ENCODE data around the gene PMEPA1.

Gene PMEPA1

DNA sequence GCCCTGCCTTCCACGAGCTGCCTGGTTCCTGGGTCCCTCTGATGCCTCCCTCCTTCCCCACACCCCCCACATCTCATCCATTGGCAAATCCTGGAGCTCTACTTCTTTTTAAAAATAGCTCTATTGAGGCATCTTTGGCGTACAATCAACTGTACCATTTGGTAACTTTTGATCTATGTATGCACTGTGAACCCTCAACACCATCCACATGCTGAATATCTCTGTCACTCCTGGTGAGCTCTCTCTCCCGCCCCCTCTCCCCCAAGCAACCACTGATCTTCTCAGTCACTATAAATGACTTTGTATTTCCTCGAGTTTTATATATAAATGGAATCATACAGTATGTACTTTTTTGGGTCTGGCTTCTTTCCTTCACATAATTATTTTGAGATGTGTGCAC, 22.4 kb upstream of the PMEPA1 start:
- no peak for TF ChIP-seq CTCF (conservative IDR thresholded peaks at IDR 0.05; ENCODE audit: low read depth)
- ChIA-PET POLR2A (ENCODE audit: low non-redundant PET) (no interaction called here), CTCF (no interaction called here)
- H3K27ac ChIP-seq: no peak overlapping the region
- no peak for DNase-seq (ENCODE audit: low spot score)

DNA sequence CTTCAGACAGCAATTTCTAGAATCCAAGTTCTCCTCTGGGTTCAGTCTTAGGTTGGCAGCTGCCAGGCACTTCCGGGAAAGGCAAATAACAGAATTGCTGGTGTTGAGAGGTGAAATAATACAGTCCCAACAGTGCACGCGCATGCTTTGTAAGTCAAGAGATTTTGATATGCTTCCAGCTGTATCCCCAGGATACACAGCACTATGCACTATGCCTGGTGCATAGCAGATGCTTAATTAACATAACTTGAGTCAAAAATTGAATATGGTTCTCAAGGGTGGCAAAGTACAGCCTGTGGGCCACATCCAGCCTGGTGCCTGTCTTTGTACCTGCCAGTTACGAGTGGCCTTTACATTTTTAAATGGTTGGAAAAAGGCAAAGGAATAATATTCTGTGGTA, 18.9 kb upstream of the PMEPA1 start:
- TF ChIP-seq CTCF (conservative IDR thresholded peaks at IDR 0.05; ENCODE audit: low read depth): no peak
- ChIA-PET CTCF (no interaction called here), POLR2A (ENCODE audit: low non-redundant PET) (no interaction called here)
- no peak for DNase-seq (ENCODE audit: low spot score)
- no peak overlapping the region for H3K27ac ChIP-seq

DNA sequence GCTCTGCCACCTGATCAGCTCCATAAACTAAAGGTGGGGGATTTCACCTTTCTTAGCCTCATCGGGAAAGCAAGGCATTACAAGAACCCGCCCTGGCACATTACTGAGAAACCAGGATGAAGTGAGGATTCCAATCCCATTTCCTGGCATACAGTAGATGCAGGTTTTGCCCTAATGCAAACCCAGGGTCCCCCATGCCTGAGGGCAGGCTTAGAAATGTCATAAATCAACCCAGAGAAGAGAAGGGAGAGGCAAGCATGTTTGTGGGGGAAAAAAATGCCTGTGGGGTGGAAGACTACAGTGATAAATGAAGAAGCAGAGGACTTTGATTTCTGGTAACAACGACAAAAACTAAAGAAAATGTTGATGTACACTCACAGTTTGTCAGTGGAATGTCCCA, 18.0 kb upstream of the PMEPA1 start:
- ChIA-PET POLR2A (ENCODE audit: low non-redundant PET) (no interaction called here), CTCF (interaction anchor here (0.6 kb wide), 1 partner anchor 1149 kb away, joined by 4 read pairs; no protein-coding TSS in a partner anchor)
- TF ChIP-seq CTCF (conservative IDR thresholded peaks at IDR 0.05; ENCODE audit: low read depth): no peak
- no peak for DNase-seq (ENCODE audit: low spot score)
- H3K27ac ChIP-seq: no peak overlapping the region

DNA sequence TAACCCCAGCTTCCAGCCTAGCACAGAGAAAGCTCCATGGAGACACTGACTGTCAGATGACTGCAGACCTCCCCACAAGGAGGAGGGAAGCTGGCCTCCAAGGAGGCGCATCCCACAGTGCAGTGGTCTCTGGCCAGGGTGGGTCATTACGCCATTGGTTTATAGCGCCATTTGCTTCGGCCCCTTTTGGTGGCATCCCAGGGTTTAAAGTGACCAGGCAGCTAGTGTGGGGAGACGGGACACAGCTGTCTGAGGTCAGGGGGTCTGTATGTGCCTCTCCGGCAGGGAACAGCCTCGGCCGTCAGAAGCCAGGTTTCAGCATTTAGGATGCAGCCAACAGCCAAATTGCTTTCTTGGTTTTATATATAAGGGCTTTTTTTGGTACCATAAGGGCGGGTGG, 15.8 kb upstream of the PMEPA1 start:
- ChIA-PET CTCF (no interaction called here), POLR2A (ENCODE audit: low non-redundant PET) (no interaction called here)
- no peak for TF ChIP-seq CTCF (conservative IDR thresholded peaks at IDR 0.05; ENCODE audit: low read depth)
- no peak for DNase-seq (ENCODE audit: low spot score)
- no peak overlapping the region for H3K27ac ChIP-seq

DNA sequence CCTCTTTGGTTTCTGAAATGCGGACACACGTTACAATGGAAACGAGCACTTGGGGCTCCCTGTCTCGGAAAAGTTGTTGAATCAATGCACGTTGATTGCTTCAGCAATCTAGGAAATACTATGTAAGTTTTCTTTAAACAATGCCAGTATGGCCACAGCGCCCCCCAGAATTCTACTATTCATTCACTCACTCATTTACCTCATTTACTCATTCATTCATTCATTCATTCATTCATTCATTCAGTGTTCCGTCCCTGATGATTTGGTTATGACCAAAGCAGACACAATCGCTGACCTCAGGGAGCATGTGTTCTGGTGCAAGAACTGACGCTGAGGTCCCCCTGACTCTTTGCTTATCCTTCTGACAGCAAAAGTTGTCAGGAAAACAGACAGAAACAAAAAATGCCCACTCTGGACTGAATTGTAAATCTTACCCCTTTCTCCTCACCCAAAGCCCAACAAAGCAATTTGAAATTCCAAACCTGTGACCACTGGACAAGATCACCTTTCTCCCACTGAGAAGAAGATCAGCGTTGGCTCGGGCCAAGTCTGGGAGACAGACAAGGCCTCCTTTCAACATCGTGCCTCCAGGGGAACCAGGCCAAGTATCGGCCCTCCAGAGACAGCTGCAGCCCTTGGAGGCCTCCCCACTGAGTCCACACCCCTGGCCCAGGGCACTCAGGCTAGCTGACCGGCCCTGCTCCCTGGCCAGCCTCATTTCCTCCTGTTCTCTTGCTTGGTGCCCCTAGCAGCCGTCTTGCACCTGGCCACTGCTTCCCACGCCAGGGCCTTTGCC, 15.0 kb upstream of the PMEPA1 start:
- POLR2A ChIA-PET (ENCODE audit: low non-redundant PET): no interaction called here
- DNase-seq (ENCODE audit: low spot score): no peak
- TF ChIP-seq CTCF (conservative IDR thresholded peaks at IDR 0.05; ENCODE audit: low read depth): no peak
- CTCF ChIA-PET: interaction anchor here (0.6 kb wide), 1 partner anchor 55 kb away, joined by 3 read pairs; no protein-coding TSS in a partner anchor
- H3K27ac ChIP-seq: no peak overlapping the region

- no peak for TF ChIP-seq CTCF (conservative IDR thresholded peaks at IDR 0.05; ENCODE audit: low read depth)
- no peak overlapping the region for H3K27ac ChIP-seq
- DNase-seq (ENCODE audit: low spot score): no peak
- ChIA-PET CTCF (no interaction called here), POLR2A (ENCODE audit: low non-redundant PET) (no interaction called here)
Measured at GRCh38 chr20:57723816-57724215, 14.0 kb upstream of the PMEPA1 start.

Data from RWPE1 (cell line).